NB4 (cell line): ENCODE data around the gene HMSD.
A peak's percentile ranks its signal among the peaks of the same experiment; 100 is the strongest.
"Not testable (repeated sequence)": the region's sequence is repeated elsewhere in the genome, so short reads cannot be mapped to it uniquely, and the experiment has no call there.

ENCODE experiments used
- DNase-seq: peaks from one replicate; pipeline ENCODE4 v3.0.0; 2010; ENCODE audit warnings: low read depth
- H3K4me3 ChIP-seq: one replicate; pipeline ENCODE4 v1.5.1; 2011; ENCODE audit warnings: mild to moderate bottlenecking, low read depth, low read length, moderate library complexity
- MYC ChIP-seq: IDR thresholded peaks from 2 replicates; pipeline ENCODE4 v1.6.1; 2011; ENCODE audit warnings: low read depth, low read length
- POLR2A ChIP-seq: IDR thresholded peaks from 2 replicates; pipeline ENCODE4 v1.6.1; 2011; ENCODE audit warnings: mild to moderate bottlenecking; ENCODE audit not compliant: insufficient read length; ENCODE audit errors: extremely low read depth
- TF ChIP-seq, protein P1 (sequence below): IDR thresholded peaks from 2 replicates; pipeline ENCODE4 v1.6.1; 2011; ENCODE audit warnings: low read depth, low read length
- TF ChIP-seq, protein P2 (sequence below): IDR thresholded peaks from one replicate; pipeline ENCODE4 v1.5.1; 2012; ENCODE audit warnings: low read depth, low read length

The HMSD gene

DNA sequence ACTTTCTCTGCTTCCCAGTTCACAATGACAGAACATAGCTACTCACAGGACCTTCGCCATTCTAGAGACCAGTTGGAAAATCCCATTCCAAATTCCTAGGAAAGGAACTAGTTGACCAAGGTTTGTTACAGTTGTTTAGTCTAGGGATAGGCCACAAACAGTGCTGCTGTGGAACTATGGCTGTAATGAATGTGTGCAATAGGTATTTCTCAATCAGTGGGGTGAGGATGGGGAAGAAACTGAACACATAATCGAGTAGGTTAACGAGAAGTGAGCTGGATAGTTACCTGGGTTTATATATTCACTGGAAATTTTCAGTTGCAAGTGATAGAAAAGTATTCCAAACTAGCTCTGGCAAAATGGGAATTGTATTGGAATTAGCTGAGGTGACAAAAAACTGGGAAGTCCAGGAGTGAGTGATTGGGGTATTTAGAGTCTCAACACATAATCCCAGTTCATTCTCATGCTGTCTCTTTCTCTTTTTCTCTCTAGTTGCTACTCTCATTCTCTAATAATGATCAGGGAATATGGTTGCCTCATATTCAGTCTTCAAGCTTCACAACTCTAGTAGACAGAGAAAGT is 18.2 kb upstream of the HMSD start:
- peak; percentile 53 for DNase-seq
- TF ChIP-seq, protein P1, sequence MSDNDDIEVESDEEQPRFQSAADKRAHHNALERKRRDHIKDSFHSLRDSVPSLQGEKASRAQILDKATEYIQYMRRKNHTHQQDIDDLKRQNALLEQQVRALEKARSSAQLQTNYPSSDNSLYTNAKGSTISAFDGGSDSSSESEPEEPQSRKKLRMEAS: no peak
- TF ChIP-seq, protein P2, sequence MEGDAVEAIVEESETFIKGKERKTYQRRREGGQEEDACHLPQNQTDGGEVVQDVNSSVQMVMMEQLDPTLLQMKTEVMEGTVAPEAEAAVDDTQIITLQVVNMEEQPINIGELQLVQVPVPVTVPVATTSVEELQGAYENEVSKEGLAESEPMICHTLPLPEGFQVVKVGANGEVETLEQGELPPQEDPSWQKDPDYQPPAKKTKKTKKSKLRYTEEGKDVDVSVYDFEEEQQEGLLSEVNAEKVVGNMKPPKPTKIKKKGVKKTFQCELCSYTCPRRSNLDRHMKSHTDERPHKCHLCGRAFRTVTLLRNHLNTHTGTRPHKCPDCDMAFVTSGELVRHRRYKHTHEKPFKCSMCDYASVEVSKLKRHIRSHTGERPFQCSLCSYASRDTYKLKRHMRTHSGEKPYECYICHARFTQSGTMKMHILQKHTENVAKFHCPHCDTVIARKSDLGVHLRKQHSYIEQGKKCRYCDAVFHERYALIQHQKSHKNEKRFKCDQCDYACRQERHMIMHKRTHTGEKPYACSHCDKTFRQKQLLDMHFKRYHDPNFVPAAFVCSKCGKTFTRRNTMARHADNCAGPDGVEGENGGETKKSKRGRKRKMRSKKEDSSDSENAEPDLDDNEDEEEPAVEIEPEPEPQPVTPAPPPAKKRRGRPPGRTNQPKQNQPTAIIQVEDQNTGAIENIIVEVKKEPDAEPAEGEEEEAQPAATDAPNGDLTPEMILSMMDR: no peak
- TF ChIP-seq POLR2A: no peak
- no peak for TF ChIP-seq MYC
- H3K4me3 ChIP-seq: no peak overlapping the region

GRCh38 chr18:63936156-63936931 is 12.8 kb upstream of the HMSD start:
- H3K4me3 ChIP-seq: peak overlapping the region; percentile 53
- TF ChIP-seq, protein P2: peak; percentile 67
- TF ChIP-seq, protein P1: peak; percentile 29; the same call in 1 of the 2 replicates
- TF ChIP-seq POLR2A (no peak), MYC (peak; percentile 50; the same call in 1 of the 2 replicates)
- peak; percentile 90 for DNase-seq

GRCh38 chr18:63936932-63937393 is 12.1 kb upstream of the HMSD start:
- DNase-seq: no peak
- H3K4me3 ChIP-seq: no peak overlapping the region
- TF ChIP-seq, protein P1: no peak
- TF ChIP-seq POLR2A (no peak), MYC (no peak)
- TF ChIP-seq, protein P2: no peak

GRCh38 chr18:63940008-63940407 is 9.1 kb upstream of the HMSD start:
- H3K4me3 ChIP-seq: no peak overlapping the region
- DNase-seq: no peak
- TF ChIP-seq POLR2A: no peak
- TF ChIP-seq, protein P1: no peak
- TF ChIP-seq, protein P2: no peak

- not testable (repeated sequence) for H3K4me3 ChIP-seq, DNase-seq
Observed at GRCh38 chr18:63940543-63941050, 8.5 kb upstream of the HMSD start.

- no peak for DNase-seq
- TF ChIP-seq MYC: no peak
- TF ChIP-seq, protein P1: no peak
- TF ChIP-seq, protein P2: no peak
- no peak for TF ChIP-seq POLR2A
- H3K4me3 ChIP-seq: no peak overlapping the region
Observed at GRCh38 chr18:63947051-63947790, 1.9 kb upstream of the HMSD start.
